Epithelial cell of esophagus (primary cell): Measurements from ENCODE around the gene SYCP2.

Experiments
- DNase-seq: peaks from one replicate; pipeline ENCODE4 v3.0.0; 2010; ENCODE audit warnings: low read depth
- H3K4me3 ChIP-seq: 2 replicates; pipeline ENCODE4 v1.5.1; 2011; ENCODE audit warnings: mild to moderate bottlenecking, low read length, control low read depth
- TF ChIP-seq, protein P1 (sequence below): IDR thresholded peaks from 2 replicates; pipeline ENCODE4 v1.5.1; 2011; ENCODE audit warnings: low read depth, mild to moderate bottlenecking, low read length, control low read depth, inconsistent platforms; ENCODE audit not compliant: insufficient read depth; ENCODE audit errors: missing control alignments

SYCP2 gene

DNA sequence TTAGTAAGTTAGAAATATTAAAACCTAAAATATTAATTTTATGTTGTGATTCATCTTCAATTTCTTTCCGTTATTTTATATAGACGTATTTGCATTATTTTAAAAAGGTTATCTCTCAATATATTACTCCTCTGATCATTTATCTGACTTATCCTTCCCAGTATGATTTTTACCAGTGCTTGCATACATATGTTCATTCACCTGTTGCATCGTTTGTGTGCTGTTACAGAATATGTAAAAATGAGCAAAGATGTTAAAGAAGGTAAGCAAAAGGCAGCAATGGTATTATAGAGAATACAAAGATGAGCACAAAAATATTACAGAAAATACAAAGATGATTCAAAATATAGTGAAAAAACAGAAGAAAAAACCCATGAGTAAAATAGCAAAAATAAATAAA is 48.9 kb downstream of the SYCP2 start:
- TF ChIP-seq, protein P1, sequence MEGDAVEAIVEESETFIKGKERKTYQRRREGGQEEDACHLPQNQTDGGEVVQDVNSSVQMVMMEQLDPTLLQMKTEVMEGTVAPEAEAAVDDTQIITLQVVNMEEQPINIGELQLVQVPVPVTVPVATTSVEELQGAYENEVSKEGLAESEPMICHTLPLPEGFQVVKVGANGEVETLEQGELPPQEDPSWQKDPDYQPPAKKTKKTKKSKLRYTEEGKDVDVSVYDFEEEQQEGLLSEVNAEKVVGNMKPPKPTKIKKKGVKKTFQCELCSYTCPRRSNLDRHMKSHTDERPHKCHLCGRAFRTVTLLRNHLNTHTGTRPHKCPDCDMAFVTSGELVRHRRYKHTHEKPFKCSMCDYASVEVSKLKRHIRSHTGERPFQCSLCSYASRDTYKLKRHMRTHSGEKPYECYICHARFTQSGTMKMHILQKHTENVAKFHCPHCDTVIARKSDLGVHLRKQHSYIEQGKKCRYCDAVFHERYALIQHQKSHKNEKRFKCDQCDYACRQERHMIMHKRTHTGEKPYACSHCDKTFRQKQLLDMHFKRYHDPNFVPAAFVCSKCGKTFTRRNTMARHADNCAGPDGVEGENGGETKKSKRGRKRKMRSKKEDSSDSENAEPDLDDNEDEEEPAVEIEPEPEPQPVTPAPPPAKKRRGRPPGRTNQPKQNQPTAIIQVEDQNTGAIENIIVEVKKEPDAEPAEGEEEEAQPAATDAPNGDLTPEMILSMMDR = no peak

GRCh38 chr20:59880198-59880597 is 53.2 kb downstream of the SYCP2 start:
- no peak overlapping the region for H3K4me3 ChIP-seq
- no peak for DNase-seq
- TF ChIP-seq, protein P1 = no peak

More for the DNA sequence above, 48.9 kb downstream of the SYCP2 start:
- no peak overlapping the region for H3K4me3 ChIP-seq
- DNase-seq = no peak

- TF ChIP-seq, protein P1 = no peak
- DNase-seq = peak; percentile 11
- no peak overlapping the region for H3K4me3 ChIP-seq
These were observed 60.0 kb downstream of the SYCP2 start for GRCh38 chr20:59873409-59873808.

DNA sequence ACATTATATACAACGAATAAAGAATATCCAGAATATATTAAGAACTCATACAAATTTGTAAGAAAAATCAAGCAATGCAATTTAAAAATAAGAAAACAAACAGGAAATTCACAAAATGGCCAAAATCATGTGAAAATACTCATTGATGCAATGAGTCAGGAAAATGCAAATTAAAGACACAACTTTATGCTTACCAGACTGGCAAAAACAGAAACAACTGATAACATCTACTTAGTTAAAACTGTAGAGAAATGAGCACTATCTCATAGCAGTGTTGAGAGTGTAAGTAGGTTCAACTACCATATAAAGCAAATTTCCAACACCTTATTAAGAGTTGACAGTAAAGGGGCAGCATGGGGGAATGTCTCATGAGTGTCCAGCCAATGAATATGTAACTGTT is 62.3 kb downstream of the SYCP2 start:
- no peak overlapping the region for H3K4me3 ChIP-seq
- no peak for DNase-seq
- TF ChIP-seq, protein P1 = no peak

DNA sequence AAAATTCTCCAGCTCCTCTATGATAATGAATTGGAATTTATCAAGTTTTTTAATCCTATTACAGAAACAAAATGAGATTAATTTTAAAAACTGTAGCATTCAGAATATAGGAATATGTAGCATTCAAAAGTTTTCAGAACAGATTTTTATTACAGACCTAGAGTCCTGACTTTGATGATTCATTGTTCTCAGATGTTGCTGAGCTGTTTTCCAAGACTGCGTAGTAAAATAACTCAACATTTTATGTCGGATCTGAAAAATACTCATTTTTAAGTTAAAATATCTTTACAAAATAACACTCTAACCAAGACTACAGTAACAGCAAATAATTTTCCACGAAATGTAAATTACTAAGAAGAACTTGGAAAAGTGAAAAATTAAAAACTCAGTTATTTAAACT is 67.1 kb downstream of the SYCP2 start:
- no peak for DNase-seq
- no peak overlapping the region for H3K4me3 ChIP-seq
- TF ChIP-seq, protein P1 = no peak

GRCh38 chr20:59864726-59865125 is 68.7 kb downstream of the SYCP2 start:
- TF ChIP-seq, protein P1 = no peak
- no peak overlapping the region for H3K4me3 ChIP-seq
- no peak for DNase-seq

DNA sequence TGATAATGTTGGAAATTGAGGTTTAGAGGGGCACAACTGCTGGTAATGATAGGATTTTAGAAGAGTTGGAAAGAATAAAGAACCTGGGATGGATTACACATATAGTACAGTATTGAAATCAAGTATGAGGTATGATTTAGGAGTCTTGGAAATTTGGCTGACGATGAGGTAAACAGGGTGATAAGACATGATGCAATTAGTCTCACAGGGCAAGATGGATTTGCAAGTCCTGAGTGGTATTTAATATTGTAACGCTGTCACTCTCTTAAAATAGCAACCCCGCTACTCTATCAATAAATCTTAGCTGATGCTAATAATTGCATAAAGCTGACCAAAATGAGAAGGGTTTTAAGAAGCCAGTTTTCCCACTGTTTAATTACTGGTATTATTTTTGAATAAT is 70.4 kb downstream of the SYCP2 start:
- no peak overlapping the region for H3K4me3 ChIP-seq
- DNase-seq = no peak
- TF ChIP-seq, protein P1 = no peak
